Kidney epithelial cell (primary cell): ENCODE data around the gene PRRC2B. TPM values are rescaled to one million over a fixed set of nuclear protein-coding genes. Genes with fewer than 3 reads are reported as not detected.

ENCODE experiments used
- DNase-seq: peaks from one replicate; pipeline ENCODE4 v3.0.0-alpha.2; 2010; ENCODE audit warnings: low read depth
- H3K27me3 ChIP-seq: 2 replicates; pipeline ENCODE4 v1.6.0; 2011; ENCODE audit warnings: low read length; ENCODE audit not compliant: control insufficient read depth, insufficient read depth
- H3K36me3 ChIP-seq: 2 replicates; pipeline ENCODE4 v1.5.1; 2011; ENCODE audit warnings: low read length; ENCODE audit not compliant: control insufficient read depth, insufficient read depth
- H3K4me3 ChIP-seq: 2 replicates; pipeline ENCODE4 v1.5.1; 2011; ENCODE audit warnings: low read depth, mild to moderate bottlenecking, control low read depth, low read length
- CTCF ChIP-seq: IDR thresholded peaks from 2 replicates; pipeline ENCODE4 v1.5.1; 2011; ENCODE audit warnings: mild to moderate bottlenecking, moderate library complexity, low read length, control low read depth, inconsistent platforms; ENCODE audit not compliant: insufficient read depth, poor library complexity, severe bottlenecking
- total RNA-seq: library from RNA; depleted of rRNA; stranded (reverse); fragments of >200 nt; gene quantifications from 2 replicates; pipeline ENCODE4 v1.2.3, GENCODE V29; 2015

Gene PRRC2B
- total RNA-seq, 1 donor from 2014 or later = 158 TPM

GRCh38 chr9:131485206-131485605 lies 91.3 kb downstream of the PRRC2B start:
- no peak overlapping the region for H3K4me3 ChIP-seq
- DNase-seq = no peak
- H3K36me3 ChIP-seq = peaks cover 11% of the 10 kb centered on the region
- TF ChIP-seq CTCF = no peak
- no peaks in the 10 kb centered on the region for H3K27me3 ChIP-seq

DNA sequence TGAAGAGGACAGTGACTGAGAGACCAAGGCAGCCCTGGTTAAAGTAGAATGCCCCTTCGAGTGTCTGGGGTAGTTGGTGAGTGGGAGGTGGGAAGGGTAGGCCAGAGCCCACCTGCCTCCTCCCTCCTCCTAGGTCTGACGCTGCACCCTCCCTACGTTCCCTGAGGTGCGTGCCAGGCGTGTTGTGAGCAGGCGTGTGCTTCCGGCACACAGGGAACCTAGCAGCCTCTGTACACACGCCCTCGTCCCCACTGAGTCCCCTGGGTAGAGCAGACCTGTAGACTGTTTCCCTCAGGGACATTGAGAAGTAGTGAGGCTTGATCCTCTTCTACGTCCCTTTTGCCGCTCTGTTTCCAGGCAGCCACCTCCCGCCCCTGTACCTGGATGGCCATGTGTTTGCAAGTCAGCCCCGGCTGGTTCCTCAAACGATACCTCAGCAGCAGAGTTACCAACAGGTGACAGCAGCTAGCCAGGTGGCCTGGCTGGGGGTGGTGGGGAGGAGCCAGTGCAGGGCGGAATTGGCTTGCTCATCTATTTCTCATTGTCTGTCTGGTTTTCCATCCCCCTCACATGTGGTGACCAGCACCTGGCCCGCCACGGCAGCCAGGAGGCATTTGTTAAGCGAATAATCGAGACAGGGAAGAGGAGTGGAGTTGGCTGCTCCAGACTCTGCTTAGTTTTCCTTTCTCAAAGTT lies 92.0 kb downstream of the PRRC2B start:
- DNase-seq = no peak
- Histone ChIP-seq H3K4me3 (no peak overlapping the region), H3K27me3 (no peaks in the 10 kb centered on the region), H3K36me3 (peaks cover 10% of the 10 kb centered on the region)
- TF ChIP-seq CTCF = no peak

- no peak for DNase-seq
- no peak for TF ChIP-seq CTCF
- Histone ChIP-seq H3K36me3 (peaks cover 5% of the 10 kb centered on the region), H3K27me3 (no peaks in the 10 kb centered on the region), H3K4me3 (no peak overlapping the region)
Observed at GRCh38 chr9:131487001-131487400, 93.1 kb downstream of the PRRC2B start.

DNA sequence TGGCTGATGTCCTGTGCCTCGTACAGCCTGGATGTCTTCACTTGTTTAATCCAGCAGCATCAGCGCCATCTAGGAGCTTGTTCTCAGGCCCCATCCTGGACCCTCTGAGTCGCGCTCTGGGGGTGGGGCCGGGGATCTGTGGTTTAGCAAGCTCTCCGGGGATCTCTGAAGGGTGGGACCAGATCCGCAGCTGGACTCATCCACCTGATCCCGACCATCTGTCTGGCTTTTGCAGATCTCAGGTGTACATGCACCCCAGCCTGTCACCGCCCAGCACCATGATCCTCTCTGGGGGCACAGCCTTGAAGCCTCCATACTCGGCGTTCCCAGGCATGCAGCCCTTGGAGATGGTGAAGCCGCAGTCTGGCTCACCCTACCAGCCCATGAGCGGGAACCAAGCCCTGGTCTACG lies 93.7 kb downstream of the PRRC2B start:
- H3K27me3 ChIP-seq = no peaks in the 10 kb centered on the region
- DNase-seq = no peak
- no peak overlapping the region for H3K4me3 ChIP-seq
- TF ChIP-seq CTCF = no peak
- peaks cover 3% of the 10 kb centered on the region for H3K36me3 ChIP-seq

DNA sequence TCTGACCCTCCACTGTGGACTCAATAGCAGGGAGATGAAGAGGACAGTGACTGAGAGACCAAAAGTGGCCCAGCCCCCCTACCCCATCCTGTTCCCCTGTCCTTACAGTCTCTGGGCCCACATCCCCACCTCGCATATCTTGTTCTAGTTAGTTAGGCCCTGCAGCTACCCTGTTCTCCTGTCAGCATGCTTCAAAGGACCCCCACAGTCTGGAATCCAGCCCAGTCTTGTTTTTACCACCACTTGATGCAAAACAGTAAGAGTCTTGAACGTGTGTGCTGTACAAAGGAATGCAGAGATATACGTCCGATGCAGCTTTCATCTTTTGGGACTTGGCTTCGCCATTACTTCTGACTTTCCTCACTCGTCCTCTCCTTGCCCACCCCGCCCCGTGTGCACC lies 96.6 kb downstream of the PRRC2B start:
- peaks cover 1% of the 10 kb centered on the region for H3K36me3 ChIP-seq
- no peak for DNase-seq
- H3K27me3 ChIP-seq = no peaks in the 10 kb centered on the region
- no peak overlapping the region for H3K4me3 ChIP-seq
- no peak for TF ChIP-seq CTCF
